ENCODE results near the gene IPMK.

The IPMK gene

DNA sequence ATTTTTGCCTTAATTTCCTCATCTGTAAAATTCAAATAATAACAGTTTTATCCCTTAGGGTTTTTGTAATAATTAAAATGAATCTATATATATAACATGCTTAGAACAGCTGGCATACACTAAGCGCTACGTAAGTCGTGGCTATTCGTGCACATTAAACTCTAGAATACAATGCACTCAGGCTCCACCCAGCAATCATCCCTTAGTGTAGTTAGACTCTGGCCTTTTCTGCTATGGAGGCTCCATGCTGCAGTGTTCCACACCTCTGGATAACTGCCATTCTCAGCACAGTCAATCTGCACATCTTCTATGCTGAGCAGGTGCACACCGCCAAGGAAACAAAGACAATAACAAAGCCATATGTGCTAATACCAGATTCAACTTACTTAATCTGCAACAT is 92.9 kb downstream of the IPMK start:
- Histone ChIP-seq H3K4me1 (ENCODE audit: control insufficient read depth, insufficient read depth, low read depth, low read length) (no peaks in the 10 kb centered on the region), H3K23ac (ENCODE audit: low read length in 2 of 2) (no peak overlapping the region), H4K8ac (ENCODE audit: low read length) (no peak overlapping the region), H2BK15ac (ENCODE audit: low read depth, poor library complexity, severe bottlenecking) (no peak overlapping the region), H2AK5ac (ENCODE audit: low read length, severe bottlenecking) (no peak overlapping the region), H3K27me3 (ENCODE audit: control insufficient read depth in 1 of 2, insufficient read depth in 1 of 2, low read length in 2 of 2) (peaks cover 0 to 17% of the 10 kb centered on the region in 2 experiments), H3K27ac (ENCODE audit: low read length, poor library complexity, severe bottlenecking) (no peak overlapping the region), H2BK12ac (ENCODE audit: low read length in 2 of 2) (no peak overlapping the region), H2BK5ac (ENCODE audit: low read depth, low read length, poor library complexity, severe bottlenecking) (no peak overlapping the region), H3K4me2 (ENCODE audit: low read length, poor library complexity, severe bottlenecking) (no peak overlapping the region), H3K14ac (ENCODE audit: low read length in 2 of 2) (no peak overlapping the region), H2BK120ac (ENCODE audit: low read depth, low read length) (no peak overlapping the region), H3K4ac (ENCODE audit: low read depth in 1 of 2, low read length in 2 of 2) (no peak overlapping the region), H3K9ac (ENCODE audit: low read length) (no peak overlapping the region), H3K9me3 (ENCODE audit: control insufficient read depth, low read length) (no peaks in the 10 kb centered on the region), H3K18ac (ENCODE audit: low read depth in 1 of 2, low read length in 2 of 2) (no peak overlapping the region), H3K79me1 (replicated peaks; ENCODE audit: low read length, poor library complexity, severe bottlenecking) (no peaks in the 10 kb centered on the region), H3K36me3 (ENCODE audit: control insufficient read depth in 1 of 2, insufficient read depth in 2 of 2, low read depth in 1 of 2, low read length in 2 of 2) (no peaks in the 10 kb centered on the region), H4K91ac (ENCODE audit: low read length) (no peak overlapping the region), H3K4me3 (ENCODE audit: insufficient read depth in 1 of 2, low read depth in 1 of 2, low read length in 2 of 2) (no peak overlapping the region), H2AFZ (ENCODE audit: low read depth, low read length) (no peak overlapping the region)
- WGBS: 94% methylated on average over 4 of the region's 5 CpGs
- DNase-seq: no peak

- Histone ChIP-seq H3K9me3 (ENCODE audit: control insufficient read depth, low read length) (no peaks in the 10 kb centered on the region), H3K4me1 (ENCODE audit: control insufficient read depth, insufficient read depth, low read depth, low read length) (no peaks in the 10 kb centered on the region), H3K27ac (ENCODE audit: low read length, poor library complexity, severe bottlenecking) (no peak overlapping the region), H4K8ac (ENCODE audit: low read length) (no peak overlapping the region), H2BK5ac (ENCODE audit: low read depth, low read length, poor library complexity, severe bottlenecking) (no peak overlapping the region), H2BK15ac (ENCODE audit: low read depth, poor library complexity, severe bottlenecking) (no peak overlapping the region), H4K91ac (ENCODE audit: low read length) (no peak overlapping the region), H3K18ac (ENCODE audit: low read depth in 1 of 2, low read length in 2 of 2) (no peak overlapping the region), H3K4me2 (ENCODE audit: low read length, poor library complexity, severe bottlenecking) (no peak overlapping the region), H2BK12ac (ENCODE audit: low read length in 2 of 2) (no peak overlapping the region), H3K9ac (ENCODE audit: low read length) (no peak overlapping the region), H2AK5ac (ENCODE audit: low read length, severe bottlenecking) (no peak overlapping the region), H3K23ac (ENCODE audit: low read length in 2 of 2) (no peak overlapping the region), H2AFZ (ENCODE audit: low read depth, low read length) (no peak overlapping the region), H3K4ac (ENCODE audit: low read depth in 1 of 2, low read length in 2 of 2) (no peak overlapping the region), H3K14ac (ENCODE audit: low read length in 2 of 2) (no peak overlapping the region), H2BK120ac (ENCODE audit: low read depth, low read length) (no peak overlapping the region), H3K27me3 (ENCODE audit: control insufficient read depth in 1 of 2, insufficient read depth in 1 of 2, low read length in 2 of 2) (peaks cover 0 to 17% of the 10 kb centered on the region in 2 experiments), H3K36me3 (ENCODE audit: control insufficient read depth in 1 of 2, insufficient read depth in 2 of 2, low read depth in 1 of 2, low read length in 2 of 2) (no peaks in the 10 kb centered on the region), H3K4me3 (ENCODE audit: insufficient read depth in 1 of 2, low read depth in 1 of 2, low read length in 2 of 2) (no peak overlapping the region), H3K79me1 (replicated peaks; ENCODE audit: low read length, poor library complexity, severe bottlenecking) (no peaks in the 10 kb centered on the region)
- DNase-seq: no peak
- no CpG with 5 or more reads among the region's 2 CpGs for WGBS
These were observed 94.3 kb downstream of the IPMK start for GRCh38 chr10:58173391-58173790.

GRCh38 chr10:58171146-58171545 is 96.5 kb downstream of the IPMK start:
- H4K91ac ChIP-seq (ENCODE audit: low read length): no peak overlapping the region
- H2BK5ac ChIP-seq (ENCODE audit: low read depth, low read length, poor library complexity, severe bottlenecking): no peak overlapping the region
- H3K9ac ChIP-seq (ENCODE audit: low read length): no peak overlapping the region
- H3K14ac ChIP-seq (ENCODE audit: low read length in 2 of 2): no peak overlapping the region
- H3K27me3 ChIP-seq (ENCODE audit: control insufficient read depth in 1 of 2, insufficient read depth in 1 of 2, low read length in 2 of 2): peaks cover 0 to 21% of the 10 kb centered on the region in 2 experiments
- DNase-seq: no peak
- H3K27ac ChIP-seq (ENCODE audit: low read length, poor library complexity, severe bottlenecking): no peak overlapping the region
- WGBS: no CpG with 5 or more reads among the region's 1 CpG
- H3K9me3 ChIP-seq (ENCODE audit: control insufficient read depth, low read length): no peaks in the 10 kb centered on the region
- H2AK5ac ChIP-seq (ENCODE audit: low read length, severe bottlenecking): no peak overlapping the region
- no peaks in the 10 kb centered on the region for H3K79me1 ChIP-seq (replicated peaks; ENCODE audit: low read length, poor library complexity, severe bottlenecking)
- H3K36me3 ChIP-seq (ENCODE audit: control insufficient read depth in 1 of 2, insufficient read depth in 2 of 2, low read depth in 1 of 2, low read length in 2 of 2): no peaks in the 10 kb centered on the region
- no peak overlapping the region for H4K8ac ChIP-seq (ENCODE audit: low read length)
- H3K4me2 ChIP-seq (ENCODE audit: low read length, poor library complexity, severe bottlenecking): no peak overlapping the region
- H2BK15ac ChIP-seq (ENCODE audit: low read depth, poor library complexity, severe bottlenecking): no peak overlapping the region
- H2BK12ac ChIP-seq (ENCODE audit: low read length in 2 of 2): no peak overlapping the region
- H3K18ac ChIP-seq (ENCODE audit: low read depth in 1 of 2, low read length in 2 of 2): no peak overlapping the region
- no peak overlapping the region for H3K4ac ChIP-seq (ENCODE audit: low read depth in 1 of 2, low read length in 2 of 2)
- H2BK120ac ChIP-seq (ENCODE audit: low read depth, low read length): no peak overlapping the region
- H3K23ac ChIP-seq (ENCODE audit: low read length in 2 of 2): no peak overlapping the region
- H3K4me1 ChIP-seq (ENCODE audit: control insufficient read depth, insufficient read depth, low read depth, low read length): no peaks in the 10 kb centered on the region
- no peak overlapping the region for H3K4me3 ChIP-seq (ENCODE audit: insufficient read depth in 1 of 2, low read depth in 1 of 2, low read length in 2 of 2)
- H2AFZ ChIP-seq (ENCODE audit: low read depth, low read length): no peak overlapping the region

- Histone ChIP-seq H3K23ac (ENCODE audit: low read length in 2 of 2) (no peak overlapping the region), H3K14ac (ENCODE audit: low read length in 2 of 2) (no peak overlapping the region), H2BK120ac (ENCODE audit: low read depth, low read length) (no peak overlapping the region), H2AFZ (ENCODE audit: low read depth, low read length) (no peak overlapping the region), H3K9me3 (ENCODE audit: control insufficient read depth, low read length) (no peaks in the 10 kb centered on the region), H3K18ac (ENCODE audit: low read depth in 1 of 2, low read length in 2 of 2) (no peak overlapping the region), H2BK15ac (ENCODE audit: low read depth, poor library complexity, severe bottlenecking) (no peak overlapping the region), H3K79me1 (replicated peaks; ENCODE audit: low read length, poor library complexity, severe bottlenecking) (no peaks in the 10 kb centered on the region), H3K4me2 (ENCODE audit: low read length, poor library complexity, severe bottlenecking) (no peak overlapping the region), H2AK5ac (ENCODE audit: low read length, severe bottlenecking) (no peak overlapping the region), H3K9ac (ENCODE audit: low read length) (no peak overlapping the region), H3K27me3 (ENCODE audit: control insufficient read depth in 1 of 2, insufficient read depth in 1 of 2, low read length in 2 of 2) (peaks cover 0 to 37% of the 10 kb centered on the region in 2 experiments), H3K4me3 (ENCODE audit: insufficient read depth in 1 of 2, low read depth in 1 of 2, low read length in 2 of 2) (no peak overlapping the region), H4K91ac (ENCODE audit: low read length) (no peak overlapping the region), H2BK12ac (ENCODE audit: low read length in 2 of 2) (no peak overlapping the region), H3K4me1 (ENCODE audit: control insufficient read depth, insufficient read depth, low read depth, low read length) (no peaks in the 10 kb centered on the region), H4K8ac (ENCODE audit: low read length) (no peak overlapping the region), H2BK5ac (ENCODE audit: low read depth, low read length, poor library complexity, severe bottlenecking) (no peak overlapping the region), H3K27ac (ENCODE audit: low read length, poor library complexity, severe bottlenecking) (no peak overlapping the region), H3K36me3 (ENCODE audit: control insufficient read depth in 1 of 2, insufficient read depth in 2 of 2, low read depth in 1 of 2, low read length in 2 of 2) (no peaks in the 10 kb centered on the region), H3K4ac (ENCODE audit: low read depth in 1 of 2, low read length in 2 of 2) (no peak overlapping the region)
- DNase-seq: no peak
- WGBS: 85% methylated on average over 4 of the region's 4 CpGs
These were observed 103.2 kb downstream of the IPMK start for GRCh38 chr10:58164517-58164916.
